Measurements from ENCODE around the gene LDLRAD2. TPM values are rescaled to one million over a fixed set of nuclear protein-coding genes. Genes with fewer than 3 reads are reported as not detected.
"Not testable (repeated sequence)": the region's sequence is repeated elsewhere in the genome, so short reads cannot be mapped to it uniquely, and the experiment has no call there.

LDLRAD2 gene
- total RNA-seq, 1 donor: not detected

DNA sequence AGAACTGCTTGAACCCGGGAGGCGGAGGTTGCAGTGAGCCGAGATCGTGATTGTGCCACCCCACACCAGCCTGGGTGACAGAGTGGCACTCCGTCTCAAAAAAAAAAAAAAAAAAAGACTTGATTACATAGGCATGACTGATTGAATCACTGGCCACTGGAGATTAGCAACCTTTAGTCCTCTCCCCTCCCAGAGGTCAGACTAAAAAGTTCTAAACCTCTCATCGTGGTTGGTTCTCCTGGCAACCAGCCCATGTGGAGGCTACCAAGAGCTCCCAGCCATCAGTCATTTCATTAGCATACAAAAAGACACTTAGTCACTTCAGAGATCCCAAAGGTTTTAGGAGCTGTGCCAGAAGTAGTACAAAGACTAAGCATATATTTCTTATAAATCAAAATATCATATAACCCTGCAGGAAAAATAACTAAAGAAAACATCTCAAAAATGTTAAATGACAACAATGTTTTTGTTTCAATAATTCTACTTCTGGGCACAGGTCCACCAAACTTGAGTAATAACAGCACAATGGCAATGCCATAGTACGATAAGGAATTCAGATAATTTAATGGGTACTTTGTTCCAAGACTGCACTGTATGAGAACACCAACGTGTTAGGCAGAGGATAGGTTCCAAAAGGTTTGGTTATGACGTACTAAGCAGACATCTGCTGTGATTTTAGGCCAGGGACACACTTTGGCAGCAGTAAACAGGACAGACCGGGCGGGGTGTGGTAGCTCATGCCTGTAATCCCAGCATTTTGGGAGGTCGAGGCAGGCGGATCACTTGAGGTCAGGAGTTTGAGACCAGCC is 47.2 kb upstream of the LDLRAD2 start:
- H3K27me3 ChIP-seq (ENCODE audit: insufficient read depth, low read length): no peaks in the 10 kb centered on the region
- peaks cover 51% of the 10 kb centered on the region for H4K20me1 ChIP-seq (ENCODE audit: insufficient read depth, low read length)

DNA sequence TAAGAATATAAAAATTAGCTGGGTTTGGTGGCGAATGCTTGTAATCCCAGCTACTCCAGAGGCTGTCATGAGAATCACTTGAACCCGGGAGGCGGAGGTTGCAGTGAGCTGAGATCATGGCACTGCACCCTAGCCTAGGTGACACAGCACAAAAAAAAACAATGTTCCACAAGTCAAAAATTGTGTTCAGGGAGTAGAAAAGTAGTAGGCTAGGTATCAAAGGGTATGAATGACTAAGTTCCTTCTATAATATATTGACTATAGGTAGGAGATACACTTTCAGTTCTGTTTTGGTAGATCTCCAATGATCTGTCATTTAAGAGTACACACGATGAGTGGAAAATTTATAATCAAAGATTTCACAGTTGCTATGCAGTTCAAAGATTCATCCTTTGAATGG is 45.9 kb upstream of the LDLRAD2 start:
- Histone ChIP-seq H2AFZ (ENCODE audit: low read length) (no peak overlapping the region), H3K27me3 (ENCODE audit: insufficient read depth, low read length) (no peaks in the 10 kb centered on the region), H3K4me2 (ENCODE audit: insufficient read depth, low read length) (no peak overlapping the region), H3K79me2 (ENCODE audit: insufficient read depth, low read length) (peaks cover 90% of the 10 kb centered on the region), H3K4me1 (ENCODE audit: insufficient read depth, low read length) (peaks cover 24% of the 10 kb centered on the region), H3K4me3 (ENCODE audit: insufficient read depth, low read length) (no peak overlapping the region), H4K20me1 (ENCODE audit: insufficient read depth, low read length) (peaks cover 55% of the 10 kb centered on the region), H3K27ac (ENCODE audit: low read depth, low read length) (no peak overlapping the region), H3K9me3 (ENCODE audit: low read depth, low read length) (no peaks in the 10 kb centered on the region), H3K36me3 (ENCODE audit: insufficient read depth, low read length) (no peaks in the 10 kb centered on the region)
- DNase-seq (ENCODE audit: insufficient read length, low spot score, missing footprints): no peak
- TF ChIP-seq, protein P1, sequence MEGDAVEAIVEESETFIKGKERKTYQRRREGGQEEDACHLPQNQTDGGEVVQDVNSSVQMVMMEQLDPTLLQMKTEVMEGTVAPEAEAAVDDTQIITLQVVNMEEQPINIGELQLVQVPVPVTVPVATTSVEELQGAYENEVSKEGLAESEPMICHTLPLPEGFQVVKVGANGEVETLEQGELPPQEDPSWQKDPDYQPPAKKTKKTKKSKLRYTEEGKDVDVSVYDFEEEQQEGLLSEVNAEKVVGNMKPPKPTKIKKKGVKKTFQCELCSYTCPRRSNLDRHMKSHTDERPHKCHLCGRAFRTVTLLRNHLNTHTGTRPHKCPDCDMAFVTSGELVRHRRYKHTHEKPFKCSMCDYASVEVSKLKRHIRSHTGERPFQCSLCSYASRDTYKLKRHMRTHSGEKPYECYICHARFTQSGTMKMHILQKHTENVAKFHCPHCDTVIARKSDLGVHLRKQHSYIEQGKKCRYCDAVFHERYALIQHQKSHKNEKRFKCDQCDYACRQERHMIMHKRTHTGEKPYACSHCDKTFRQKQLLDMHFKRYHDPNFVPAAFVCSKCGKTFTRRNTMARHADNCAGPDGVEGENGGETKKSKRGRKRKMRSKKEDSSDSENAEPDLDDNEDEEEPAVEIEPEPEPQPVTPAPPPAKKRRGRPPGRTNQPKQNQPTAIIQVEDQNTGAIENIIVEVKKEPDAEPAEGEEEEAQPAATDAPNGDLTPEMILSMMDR (IDR thresholded peaks at IDR 0.05; ENCODE audit: extremely low read depth, low read depth, low read length): no peak

More for the DNA sequence above, 47.2 kb upstream of the LDLRAD2 start:
- no peak overlapping the region for H2AFZ ChIP-seq (ENCODE audit: low read length)
- no peaks in the 10 kb centered on the region for H3K36me3 ChIP-seq (ENCODE audit: insufficient read depth, low read length)
- TF ChIP-seq, protein P1 (IDR thresholded peaks at IDR 0.05; ENCODE audit: extremely low read depth, low read depth, low read length): no peak
- H3K27ac ChIP-seq (ENCODE audit: low read depth, low read length): peak overlapping the region; percentile 65
- H3K4me3 ChIP-seq (ENCODE audit: insufficient read depth, low read length): peak overlapping the region; percentile 15
- peaks cover 89% of the 10 kb centered on the region for H3K79me2 ChIP-seq (ENCODE audit: insufficient read depth, low read length)
- peak overlapping the region; percentile 35 for H3K4me2 ChIP-seq (ENCODE audit: insufficient read depth, low read length)
- H3K9me3 ChIP-seq (ENCODE audit: low read depth, low read length): no peaks in the 10 kb centered on the region
- peaks cover 24% of the 10 kb centered on the region for H3K4me1 ChIP-seq (ENCODE audit: insufficient read depth, low read length)
- DNase-seq (ENCODE audit: insufficient read length, low spot score, missing footprints): peak; percentile 91

DNA sequence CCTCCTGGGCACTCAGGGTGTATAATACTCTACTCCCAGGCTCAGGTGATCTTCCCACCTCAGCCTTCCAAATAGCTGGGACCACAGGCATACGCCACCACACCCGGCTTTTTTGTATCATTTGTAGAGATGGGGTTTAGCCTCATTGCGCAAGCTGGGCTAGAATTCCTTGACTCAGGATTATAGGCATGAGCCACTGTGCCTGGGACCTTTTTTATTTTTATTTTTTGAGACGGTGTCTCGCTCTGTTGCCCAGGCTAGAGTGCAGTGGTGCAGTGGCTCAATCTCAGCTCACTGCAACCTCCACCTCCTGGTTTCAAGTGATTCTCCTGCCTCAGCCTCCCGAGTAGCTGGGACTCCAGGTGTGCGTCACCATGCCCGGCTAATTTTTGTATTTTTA is 45.0 kb upstream of the LDLRAD2 start:
- Histone ChIP-seq H3K79me2 (ENCODE audit: insufficient read depth, low read length) (peaks cover 89% of the 10 kb centered on the region), H4K20me1 (ENCODE audit: insufficient read depth, low read length) (peaks cover 54% of the 10 kb centered on the region), H3K4me1 (ENCODE audit: insufficient read depth, low read length) (peaks cover 24% of the 10 kb centered on the region)
- H3K27ac ChIP-seq (ENCODE audit: low read depth, low read length); H3K36me3 ChIP-seq (ENCODE audit: insufficient read depth, low read length); H2AFZ ChIP-seq (ENCODE audit: low read length); H3K4me2 ChIP-seq (ENCODE audit: insufficient read depth, low read length); H3K27me3 ChIP-seq (ENCODE audit: insufficient read depth, low read length); DNase-seq (ENCODE audit: insufficient read length, low spot score, missing footprints); H3K4me3 ChIP-seq (ENCODE audit: insufficient read depth, low read length); H3K9me3 ChIP-seq (ENCODE audit: low read depth, low read length): not testable (repeated sequence)

DNA sequence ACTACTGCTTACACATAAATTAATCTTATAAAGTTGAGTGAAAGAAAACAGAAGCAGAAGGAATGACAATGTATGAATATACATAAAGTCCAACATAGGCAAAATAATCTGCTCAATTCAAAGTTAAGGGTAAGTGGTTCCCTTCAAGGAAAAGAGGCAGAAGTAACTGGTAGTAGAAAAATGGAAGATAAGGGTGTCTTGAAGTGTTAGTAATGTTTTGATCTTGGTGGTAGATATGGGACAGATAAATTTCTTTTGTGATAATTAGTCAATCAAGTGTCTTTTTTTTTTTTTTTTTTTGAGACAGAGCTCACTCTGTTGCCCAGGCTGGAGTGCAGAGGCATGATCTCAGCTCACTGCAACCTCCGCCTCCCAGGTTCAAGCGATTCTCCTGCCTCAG is 41.9 kb upstream of the LDLRAD2 start:
- H3K4me3 ChIP-seq (ENCODE audit: insufficient read depth, low read length): no peak overlapping the region
- no peak overlapping the region for H3K27ac ChIP-seq (ENCODE audit: low read depth, low read length)
- H2AFZ ChIP-seq (ENCODE audit: low read length): no peak overlapping the region
- TF ChIP-seq, protein P1 (IDR thresholded peaks at IDR 0.05; ENCODE audit: extremely low read depth, low read depth, low read length): no peak
- no peaks in the 10 kb centered on the region for H3K9me3 ChIP-seq (ENCODE audit: low read depth, low read length)
- H3K4me1 ChIP-seq (ENCODE audit: insufficient read depth, low read length): peaks cover 11% of the 10 kb centered on the region
- H3K4me2 ChIP-seq (ENCODE audit: insufficient read depth, low read length): no peak overlapping the region
- peaks cover 96% of the 10 kb centered on the region for H3K79me2 ChIP-seq (ENCODE audit: insufficient read depth, low read length)
- no peaks in the 10 kb centered on the region for H3K36me3 ChIP-seq (ENCODE audit: insufficient read depth, low read length)
- peaks cover 57% of the 10 kb centered on the region for H4K20me1 ChIP-seq (ENCODE audit: insufficient read depth, low read length)
- no peak for DNase-seq (ENCODE audit: insufficient read length, low spot score, missing footprints)
- no peaks in the 10 kb centered on the region for H3K27me3 ChIP-seq (ENCODE audit: insufficient read depth, low read length)

DNA sequence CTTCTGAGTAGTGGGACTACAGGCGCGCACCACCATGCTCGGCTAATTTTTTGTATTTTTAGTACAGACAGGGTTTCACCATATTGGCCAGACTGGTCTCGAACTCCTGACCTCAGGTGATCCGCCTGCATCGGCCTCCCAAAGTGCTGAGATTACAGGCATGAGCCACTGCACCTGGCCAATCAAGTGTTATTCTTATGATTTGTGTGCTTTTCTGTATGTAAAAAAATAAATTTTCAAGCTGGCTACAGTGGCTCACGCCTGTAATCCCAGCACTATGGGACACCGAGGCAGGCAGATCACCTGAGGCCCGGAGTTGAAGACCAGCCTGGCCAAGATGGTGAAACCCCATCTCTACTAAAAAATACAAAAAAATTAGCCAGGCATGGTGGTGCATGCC is 41.5 kb upstream of the LDLRAD2 start:
- H2AFZ ChIP-seq (ENCODE audit: low read length); H3K27me3 ChIP-seq (ENCODE audit: insufficient read depth, low read length); H3K4me3 ChIP-seq (ENCODE audit: insufficient read depth, low read length); H3K4me2 ChIP-seq (ENCODE audit: insufficient read depth, low read length); H3K4me1 ChIP-seq (ENCODE audit: insufficient read depth, low read length); H3K9me3 ChIP-seq (ENCODE audit: low read depth, low read length); H3K36me3 ChIP-seq (ENCODE audit: insufficient read depth, low read length); DNase-seq (ENCODE audit: insufficient read length, low spot score, missing footprints); H3K27ac ChIP-seq (ENCODE audit: low read depth, low read length): not testable (repeated sequence)
- H4K20me1 ChIP-seq (ENCODE audit: insufficient read depth, low read length): peaks cover 61% of the 10 kb centered on the region
- peaks cover 96% of the 10 kb centered on the region for H3K79me2 ChIP-seq (ENCODE audit: insufficient read depth, low read length)

DNA sequence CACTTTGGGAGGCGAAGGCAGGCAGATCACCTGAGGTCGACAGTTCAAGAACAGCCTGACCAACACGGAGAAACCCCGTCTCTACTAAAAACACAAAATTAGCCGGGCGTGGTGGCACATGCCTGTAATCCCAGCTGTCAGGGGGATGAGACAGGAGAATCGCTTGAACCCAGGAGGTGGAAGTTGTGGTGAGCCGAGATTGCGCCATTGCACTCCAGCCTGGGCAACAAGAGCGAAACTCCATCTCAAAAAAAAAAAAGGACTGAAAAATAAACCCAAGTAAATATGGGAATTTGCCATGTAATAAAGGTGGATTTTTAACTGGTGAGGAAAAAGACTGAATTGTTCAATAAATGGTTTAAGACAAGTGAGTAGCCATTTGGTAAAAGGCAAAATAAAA is 40.4 kb upstream of the LDLRAD2 start:
- Histone ChIP-seq H4K20me1 (ENCODE audit: insufficient read depth, low read length) (peaks cover 56% of the 10 kb centered on the region), H3K79me2 (ENCODE audit: insufficient read depth, low read length) (peaks cover 94% of the 10 kb centered on the region)
- not testable (repeated sequence) for H3K36me3 ChIP-seq (ENCODE audit: insufficient read depth, low read length); H3K4me2 ChIP-seq (ENCODE audit: insufficient read depth, low read length); DNase-seq (ENCODE audit: insufficient read length, low spot score, missing footprints); H3K9me3 ChIP-seq (ENCODE audit: low read depth, low read length); H3K27me3 ChIP-seq (ENCODE audit: insufficient read depth, low read length); H2AFZ ChIP-seq (ENCODE audit: low read length); H3K27ac ChIP-seq (ENCODE audit: low read depth, low read length); H3K4me1 ChIP-seq (ENCODE audit: insufficient read depth, low read length); H3K4me3 ChIP-seq (ENCODE audit: insufficient read depth, low read length)
